Astrocyte (in vitro differentiated cells and primary cell): Measurements from ENCODE around the gene BORCS5. TPM values are rescaled to one million over a fixed set of nuclear protein-coding genes. Genes with fewer than 3 reads are reported as not detected.

Source experiments
- DNase-seq: peaks from one replicate; pipeline ENCODE4 v3.0.0-alpha.2; 2010; ENCODE audit warnings: low read depth
- FAIRE-seq: peaks from 2 replicates; lab custom pipeline; 2011; peaks lifted over from hg19 to GRCh38; lab: Jason Lieb, UNC
- H2AFZ ChIP-seq: 2 replicates; pipeline ENCODE4 v1.6.0; 2012; ENCODE audit warnings: low read depth, low read length, inconsistent platforms
- H3K27ac ChIP-seq: 2 replicates; pipeline ENCODE4 v1.5.1; 2011; ENCODE audit warnings: low read depth, low read length, inconsistent platforms
- H3K27me3 ChIP-seq: 2 replicates; pipeline ENCODE4 v1.6.0; 2011; ENCODE audit warnings: low read length, inconsistent platforms; ENCODE audit not compliant: insufficient read depth
- H3K36me3 ChIP-seq: 2 replicates; pipeline ENCODE4 v1.5.1; 2011; ENCODE audit warnings: low read length, inconsistent platforms; ENCODE audit not compliant: insufficient read depth
- H3K4me1 ChIP-seq: 2 replicates; pipeline ENCODE4 v1.5.1; 2011; ENCODE audit warnings: low read length, inconsistent platforms; ENCODE audit not compliant: insufficient read depth
- H3K4me2 ChIP-seq: 2 replicates; pipeline ENCODE4 v1.6.0; 2012; ENCODE audit warnings: low read length, inconsistent platforms
- H3K4me3 ChIP-seq: 2 replicates; pipeline ENCODE4 v1.5.1; 2011; ENCODE audit warnings: low read depth, mild to moderate bottlenecking, low read length, inconsistent platforms; ENCODE audit not compliant: insufficient read depth
- H3K79me2 ChIP-seq: 2 replicates; pipeline ENCODE4 v1.6.0; 2012; ENCODE audit warnings: mild to moderate bottlenecking, low read length, inconsistent platforms; ENCODE audit not compliant: insufficient read depth
- H3K9ac ChIP-seq: 2 replicates; pipeline ENCODE4 v1.6.0; 2012; ENCODE audit warnings: mild to moderate bottlenecking, low read length, inconsistent platforms
- H3K9me3 ChIP-seq: 2 replicates; pipeline ENCODE4 v1.5.1; 2012; ENCODE audit warnings: low read depth, mild to moderate bottlenecking, low read length, inconsistent platforms; ENCODE audit not compliant: insufficient read depth
- H4K20me1 ChIP-seq: 2 replicates; pipeline ENCODE4 v1.6.0; 2012; ENCODE audit warnings: low read length, inconsistent platforms; ENCODE audit not compliant: insufficient read depth
- H3K27ac Mint-ChIP-seq: one replicate; pipeline ENCODE4 v1.8.0; 2021; ENCODE audit warnings: mild to moderate bottlenecking, mixed read lengths; ENCODE audit not compliant: unreplicated experiment
- H3K27me3 Mint-ChIP-seq: one replicate; pipeline ENCODE4 v1.8.0; 2021; ENCODE audit warnings: low read depth, mixed read lengths; ENCODE audit not compliant: unreplicated experiment
- H3K36me3 Mint-ChIP-seq: one replicate; pipeline ENCODE4 v1.8.0; 2021; ENCODE audit warnings: low read depth, mixed read lengths; ENCODE audit not compliant: unreplicated experiment
- H3K4me1 Mint-ChIP-seq: one replicate; pipeline ENCODE4 v1.8.0; 2021; ENCODE audit warnings: low read depth, mixed read lengths; ENCODE audit not compliant: unreplicated experiment
- H3K4me3 Mint-ChIP-seq: one replicate; pipeline ENCODE4 v1.8.0; 2021; ENCODE audit warnings: mild to moderate bottlenecking, moderate library complexity, mixed read lengths; ENCODE audit not compliant: unreplicated experiment
- H3K9me3 Mint-ChIP-seq: one replicate; pipeline ENCODE4 v1.8.0; 2021; ENCODE audit warnings: mild to moderate bottlenecking, mixed read lengths; ENCODE audit not compliant: unreplicated experiment
- EZH2 ChIP-seq: IDR thresholded peaks from 2 replicates; pipeline ENCODE4 v1.6.1; 2012; ENCODE audit warnings: mild to moderate bottlenecking, low read length, inconsistent platforms; ENCODE audit not compliant: insufficient read depth
- total RNA-seq: library from RNA; stranded (reverse); gene quantifications from 2 replicates; pipeline ENCODE4 v1.2.1, GENCODE V29; 2021
- TF ChIP-seq, protein P1 (sequence below): IDR thresholded peaks from 2 replicates; pipeline ENCODE4 v1.5.1; 2011; ENCODE audit warnings: low read depth, mild to moderate bottlenecking, inconsistent platforms, low read length, moderate library complexity; ENCODE audit not compliant: insufficient read depth

Gene BORCS5
- total RNA-seq, 1 donor from 2014 or later = 8.1 TPM

DNA sequence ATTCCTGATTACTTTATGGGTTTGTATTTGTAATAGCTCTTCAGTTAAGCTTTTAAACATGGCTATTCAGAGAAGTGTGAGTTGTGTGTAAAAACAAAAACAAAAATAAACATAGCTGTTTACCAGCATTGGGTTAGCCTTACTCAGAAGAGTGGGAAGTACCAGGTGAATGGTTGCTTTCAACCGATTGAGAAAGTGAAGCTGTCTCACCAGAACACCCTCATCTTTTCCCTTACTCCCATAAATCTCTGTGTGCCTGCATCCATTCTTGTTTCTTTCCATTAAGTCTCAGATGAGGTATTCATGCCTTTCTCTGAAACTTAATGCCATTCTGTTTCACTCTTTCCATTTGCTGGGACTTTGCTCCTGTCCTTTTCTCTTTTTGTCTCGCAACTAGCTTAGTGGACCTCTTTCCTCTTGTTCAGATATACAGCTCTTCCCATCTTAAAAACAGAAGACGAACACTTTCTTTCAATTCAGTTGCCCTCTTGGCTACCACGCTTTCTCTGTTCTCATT, 10.7 kb downstream of the BORCS5 start:
- TF ChIP-seq, protein P1, sequence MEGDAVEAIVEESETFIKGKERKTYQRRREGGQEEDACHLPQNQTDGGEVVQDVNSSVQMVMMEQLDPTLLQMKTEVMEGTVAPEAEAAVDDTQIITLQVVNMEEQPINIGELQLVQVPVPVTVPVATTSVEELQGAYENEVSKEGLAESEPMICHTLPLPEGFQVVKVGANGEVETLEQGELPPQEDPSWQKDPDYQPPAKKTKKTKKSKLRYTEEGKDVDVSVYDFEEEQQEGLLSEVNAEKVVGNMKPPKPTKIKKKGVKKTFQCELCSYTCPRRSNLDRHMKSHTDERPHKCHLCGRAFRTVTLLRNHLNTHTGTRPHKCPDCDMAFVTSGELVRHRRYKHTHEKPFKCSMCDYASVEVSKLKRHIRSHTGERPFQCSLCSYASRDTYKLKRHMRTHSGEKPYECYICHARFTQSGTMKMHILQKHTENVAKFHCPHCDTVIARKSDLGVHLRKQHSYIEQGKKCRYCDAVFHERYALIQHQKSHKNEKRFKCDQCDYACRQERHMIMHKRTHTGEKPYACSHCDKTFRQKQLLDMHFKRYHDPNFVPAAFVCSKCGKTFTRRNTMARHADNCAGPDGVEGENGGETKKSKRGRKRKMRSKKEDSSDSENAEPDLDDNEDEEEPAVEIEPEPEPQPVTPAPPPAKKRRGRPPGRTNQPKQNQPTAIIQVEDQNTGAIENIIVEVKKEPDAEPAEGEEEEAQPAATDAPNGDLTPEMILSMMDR = no peak
- no peak for TF ChIP-seq EZH2
- Histone ChIP-seq H3K4me3 (no peak overlapping the region), H2AFZ (no peak overlapping the region), H3K4me1 (no peaks in the 10 kb centered on the region), H3K27ac (no peak overlapping the region), H3K9me3 (no peaks in the 10 kb centered on the region), H3K27me3 (no peaks in the 10 kb centered on the region), H3K36me3 (peaks cover 2% of the 10 kb centered on the region), H4K20me1 (no peaks in the 10 kb centered on the region), H3K9ac (no peak overlapping the region), H3K4me2 (no peak overlapping the region), H3K79me2 (no peaks in the 10 kb centered on the region)
- no peak for FAIRE-seq
- H3K27me3 Mint-ChIP-seq = no peaks in the 10 kb centered on the region
- H3K36me3 Mint-ChIP-seq = peaks cover 2% of the 10 kb centered on the region
- H3K27ac Mint-ChIP-seq = no peak overlapping the region
- H3K4me3 Mint-ChIP-seq = no peak overlapping the region
- H3K9me3 Mint-ChIP-seq = peaks cover 2% of the 10 kb centered on the region
- no peak for DNase-seq
- H3K4me1 Mint-ChIP-seq = no peaks in the 10 kb centered on the region

DNA sequence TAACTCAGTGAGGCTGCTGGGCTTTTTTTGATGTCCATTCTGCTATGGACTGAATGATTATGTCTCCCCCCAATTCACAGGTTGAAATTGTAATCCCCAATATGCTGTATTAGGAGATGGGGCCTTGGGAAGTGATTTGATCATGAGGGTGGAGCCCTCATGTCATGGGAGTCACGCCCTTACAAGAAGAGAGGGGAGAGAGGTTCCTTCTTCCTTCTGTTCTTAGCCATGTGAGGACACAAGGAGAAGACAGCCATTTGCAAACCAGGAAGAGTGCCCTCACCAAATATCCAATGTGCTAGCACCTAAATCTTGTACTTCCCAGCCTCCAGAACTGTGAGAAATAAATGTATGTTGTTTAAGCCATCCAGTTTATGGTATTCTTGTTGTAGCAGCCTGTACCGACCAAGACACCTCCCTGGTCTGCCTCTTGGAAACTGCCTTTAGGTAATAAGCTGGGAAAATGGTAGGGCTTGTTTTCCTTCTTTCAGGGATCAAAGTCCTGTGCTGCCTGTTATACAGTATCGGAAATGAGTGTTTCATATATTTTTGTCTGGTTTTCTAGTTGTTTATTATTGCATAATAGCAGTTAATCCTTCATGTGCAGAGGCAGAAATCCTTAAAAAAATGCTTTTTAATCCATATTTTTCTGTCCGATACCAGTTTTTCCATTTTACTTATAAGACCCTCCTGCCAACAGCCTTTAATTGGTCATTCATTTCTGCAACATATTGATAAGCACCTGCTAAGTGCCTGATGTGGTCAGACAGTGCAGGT, 16.3 kb downstream of the BORCS5 start:
- Histone ChIP-seq H3K27me3 (no peaks in the 10 kb centered on the region), H4K20me1 (no peaks in the 10 kb centered on the region), H3K27ac (no peak overlapping the region), H3K4me3 (no peak overlapping the region), H3K79me2 (no peaks in the 10 kb centered on the region), H3K4me2 (no peak overlapping the region), H3K9me3 (no peaks in the 10 kb centered on the region), H2AFZ (no peak overlapping the region), H3K4me1 (no peaks in the 10 kb centered on the region), H3K36me3 (no peaks in the 10 kb centered on the region), H3K9ac (no peak overlapping the region)
- Mint-ChIP-seq H3K4me1 (no peaks in the 10 kb centered on the region), H3K27me3 (no peaks in the 10 kb centered on the region), H3K9me3 (no peaks in the 10 kb centered on the region), H3K4me3 (no peak overlapping the region), H3K27ac (no peak overlapping the region), H3K36me3 (peaks cover 2% of the 10 kb centered on the region)
- FAIRE-seq = no peak
- TF ChIP-seq EZH2 = no peak
- TF ChIP-seq, protein P1 = no peak
- no peak for DNase-seq
